Upper lobe of left lung (tissue), 6 donors: ENCODE results near the gene PIKFYVE. TPM values are rescaled to one million over a fixed set of nuclear protein-coding genes. Genes with fewer than 3 reads are reported as not detected.
A peak's percentile ranks its signal among the peaks of the same experiment; 100 is the strongest.
"Not testable (repeated sequence)": the region's sequence is repeated elsewhere in the genome, so short reads cannot be mapped to it uniquely, and the experiment has no call there.

Source experiments
- ATAC-seq, 2 donors: fragments of 200-7000 bp; cut with Tn5 transposase; one replicate each; pipeline ENCODE4 v1.9.1; 2022; ENCODE audit warnings: mild to moderate bottlenecking in 2 of 2, moderate library complexity in 2 of 2; ENCODE audit not compliant: low FRiP score in 2 of 2
- DNase-seq, 2 donors: peaks; one replicate each; pipeline ENCODE4 v3.0.0-alpha.2; 2019 to 2020
- H3K27ac ChIP-seq, 4 donors: fragments of 200-600 bp; sonication (generic); one replicate each; pipeline ENCODE4 v1.5.1; 2016 to 2019
- H3K27me3 ChIP-seq, 4 donors: fragments of 200-600 bp; sonication (generic); one replicate each; pipeline ENCODE4 v1.5.1; 2017 to 2019
- H3K36me3 ChIP-seq, 4 donors: fragments of 200-600 bp; sonication (generic); one replicate each; pipeline ENCODE4 v1.5.1; 2016 to 2019
- H3K4me1 ChIP-seq, 4 donors: fragments of 200-600 bp; sonication (generic); one replicate each; pipeline ENCODE4 v1.5.1; 2018 to 2019
- H3K4me3 ChIP-seq, 4 donors: fragments of 200-600 bp; sonication (generic); one replicate each; pipeline ENCODE4 v1.5.1; 2017 to 2019; ENCODE audit warnings: mild to moderate bottlenecking in 2 of 4, moderate library complexity in 1 of 4
- H3K9me3 ChIP-seq, 4 donors: fragments of 200-600 bp; sonication (generic); one replicate each; pipeline ENCODE4 v1.5.1; 2018 to 2019
- CTCF ChIP-seq, 6 experiments: fragments of 450-650 bp in 4 of 6; fragments of 200-600 bp in 2 of 6; sonication (generic) in 2 of 6; IDR thresholded peaks; one replicate each; pipeline ENCODE4 v1.5.1; 2016 to 2019; ENCODE audit warnings: antibody characterized with exemption in 6 of 6
- EP300 ChIP-seq, 4 donors: sonication (generic); formaldehyde crosslinking; IDR thresholded peaks; one replicate each; pipeline ENCODE4 v1.5.1; 2017; ENCODE audit warnings: antibody characterized with exemption in 4 of 4, control low read depth in 2 of 4
- POLR2A ChIP-seq, 4 donors: fragments of 450-650 bp; IDR thresholded peaks; one replicate each; pipeline ENCODE4 v1.5.1; 2016 to 2017; ENCODE audit warnings: antibody characterized with exemption in 4 of 4, mild to moderate bottlenecking in 2 of 4
- POLR2AphosphoS5 ChIP-seq, 2 donors: sonication (generic); formaldehyde crosslinking; IDR thresholded peaks; one replicate each; pipeline ENCODE4 v1.5.1; 2017; ENCODE audit warnings: antibody characterized with exemption in 2 of 2
- WGBS, 2 donors: methylation state at CpG; one replicate each; pipeline ENCODE4 v1.1.5; 2017 to 2018; 5-methylcytosine and 5-hydroxymethylcytosine counted together
- total RNA-seq, 6 donors: library from RNA; depleted of rRNA in 4 of 6; stranded (reverse); fragments of >200 nt in 4 of 6; gene quantifications; one replicate each; pipeline versions ENCODE4 v1.1.0 to v1.2.1, GENCODE V29; 2016 to 2021
- donor health status: DM: no; HTN: no; CAD: no; lungs with moderate emphysema.
- donor health status: DM: no; HTN: yes; CAD: no; lungs with severe emphysema.

Gene PIKFYVE
- total RNA-seq, 6 donors from 2014 or later: 20.1 to 48.2 (median 25.1) TPM

GRCh38 chr2:208354964-208355381 lies 88.9 kb downstream of the PIKFYVE start:
- Histone ChIP-seq H3K4me3 (no peak overlapping the region), H3K27ac (no peak overlapping the region), H3K27me3 (no peaks in the 10 kb centered on the region), H3K36me3 (peaks cover 25 to 64% (median 38%) of the 10 kb centered on the region in 4 donors), H3K4me1 (peaks cover 0 to 4% (median 0%) of the 10 kb centered on the region in 4 donors), H3K9me3 (no peaks in the 10 kb centered on the region)
- WGBS, 2 donors: 67 to 81% methylated on average over 3 of the region's 3 CpGs
- DNase-seq (no peak), ATAC-seq (no peak)
- TF ChIP-seq CTCF (IDR thresholded peaks at IDR 0.05) (no peak), POLR2A (IDR thresholded peaks at IDR 0.05) (no peak), POLR2AphosphoS5 (IDR thresholded peaks at IDR 0.05) (no peak), EP300 (IDR thresholded peaks at IDR 0.05) (no peak)

GRCh38 chr2:208356420-208356819 lies 90.4 kb downstream of the PIKFYVE start:
- H3K4me1 ChIP-seq, DNase-seq, H3K4me3 ChIP-seq, H3K27ac ChIP-seq, H3K27me3 ChIP-seq, ATAC-seq, H3K9me3 ChIP-seq: not testable (repeated sequence)
- H3K36me3 ChIP-seq: peaks cover 21 to 50% (median 31%) of the 10 kb centered on the region in 4 donors
- 47 to 56% methylated on average over 3 of the region's 3 CpGs for WGBS, 2 donors

- peaks cover 0 to 4% (median 0%) of the 10 kb centered on the region in 4 donors for H3K4me1 ChIP-seq
- no peaks in the 10 kb centered on the region for H3K9me3 ChIP-seq
- DNase-seq (no peak), ATAC-seq (no peak)
- H3K4me3 ChIP-seq: no peak overlapping the region
- WGBS, 2 donors: 12 to 25% methylated on average over 1 of the region's 1 CpG
- no peaks in the 10 kb centered on the region for H3K27me3 ChIP-seq
- H3K27ac ChIP-seq: no peak overlapping the region
- no peak for TF ChIP-seq CTCF (IDR thresholded peaks at IDR 0.05)
- TF ChIP-seq POLR2AphosphoS5 (IDR thresholded peaks at IDR 0.05): no peak
- no peak for TF ChIP-seq EP300 (IDR thresholded peaks at IDR 0.05)
- TF ChIP-seq POLR2A (IDR thresholded peaks at IDR 0.05): no peak
- H3K36me3 ChIP-seq: peaks cover 16 to 44% (median 26%) of the 10 kb centered on the region in 4 donors
These were observed 91.0 kb downstream of the PIKFYVE start for GRCh38 chr2:208356846-208357574.

- Histone ChIP-seq H3K9me3 (no peaks in the 10 kb centered on the region), H3K4me3 (peak overlapping the region in 2 of 4 donors; percentile 15 to 27), H3K4me1 (peaks cover 0 to 4% (median 0%) of the 10 kb centered on the region in 4 donors), H3K36me3 (peaks cover under 1 to 24% (median 12%) of the 10 kb centered on the region in 4 donors), H3K27ac (no peak overlapping the region), H3K27me3 (no peaks in the 10 kb centered on the region)
- peak in 1 of 2 donors; percentile 15 for ATAC-seq
- DNase-seq: no peak
- TF ChIP-seq POLR2AphosphoS5 (IDR thresholded peaks at IDR 0.05): no peak
- WGBS, 2 donors: 84 to 87% methylated on average over 10 of the region's 10 CpGs
These were observed 92.9 kb downstream of the PIKFYVE start for GRCh38 chr2:208358758-208359631.

- peak; percentile 39 to 62 for DNase-seq
- no peak for TF ChIP-seq CTCF (IDR thresholded peaks at IDR 0.05)
- TF ChIP-seq POLR2AphosphoS5 (IDR thresholded peaks at IDR 0.05): no peak
- TF ChIP-seq EP300 (IDR thresholded peaks at IDR 0.05): no peak
- TF ChIP-seq POLR2A (IDR thresholded peaks at IDR 0.05): no peak
- H3K9me3 ChIP-seq: no peaks in the 10 kb centered on the region
- H3K27ac ChIP-seq: peak overlapping the region in 1 of 4 donors; percentile 32
- ATAC-seq: peak; percentile 69 to 76
- H3K4me1 ChIP-seq: peaks cover 0 to 4% (median 0%) of the 10 kb centered on the region in 4 donors
- 78 to 85% methylated on average over 16 to 17 of the region's 17 CpGs for WGBS, 2 donors
- peaks cover 0 to 18% (median 8%) of the 10 kb centered on the region in 4 donors for H3K36me3 ChIP-seq
- no peaks in the 10 kb centered on the region for H3K27me3 ChIP-seq
- peak overlapping the region in 2 of 4 donors; percentile 15 to 27 for H3K4me3 ChIP-seq
These were observed 93.6 kb downstream of the PIKFYVE start for GRCh38 chr2:208359632-208359986.
